NB4 (cell line): Measurements from ENCODE around the gene FMNL1.

Source experiments
- CTCF ChIP-seq: IDR thresholded peaks from one replicate; pipeline ENCODE4 v1.5.1; 2012; ENCODE audit warnings: low read depth, low read length
- POLR2A ChIP-seq: IDR thresholded peaks from 2 replicates; pipeline ENCODE4 v1.6.1; 2011; ENCODE audit warnings: mild to moderate bottlenecking; ENCODE audit not compliant: insufficient read length; ENCODE audit errors: extremely low read depth

DNA sequence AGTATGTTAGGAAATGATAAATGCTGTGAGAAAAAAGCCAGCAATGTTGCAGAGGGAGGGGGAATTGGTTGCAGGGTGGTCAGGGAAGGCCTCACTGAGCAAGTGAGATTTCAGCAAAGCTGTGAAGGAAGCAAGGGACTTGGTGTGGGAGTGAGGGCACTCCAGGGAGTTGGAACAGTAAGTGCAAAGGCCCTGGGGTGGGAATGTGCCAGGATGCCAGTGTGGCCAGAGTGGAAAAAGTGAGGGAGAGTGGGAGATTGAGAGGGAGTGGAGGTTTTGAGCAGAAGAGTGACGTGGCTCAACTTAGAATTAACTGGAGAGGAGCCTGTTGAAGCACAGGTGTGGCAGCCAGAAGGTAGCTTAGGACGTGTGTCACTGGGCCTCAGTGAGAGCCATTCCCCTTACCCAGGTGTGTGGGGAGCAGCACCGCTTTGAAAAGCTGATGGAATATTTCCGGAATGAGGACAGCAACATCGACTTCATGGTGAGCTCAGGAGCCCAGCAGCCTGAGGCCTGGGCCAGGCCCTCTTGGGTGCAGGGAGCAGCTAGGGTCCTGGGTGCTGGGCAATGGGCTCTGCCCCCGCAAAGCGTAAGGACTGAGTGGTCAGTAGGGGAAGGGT is 16.6 kb downstream of the FMNL1 start:
- TF ChIP-seq CTCF (no peak), POLR2A (no peak)
